Trophoblast cell (in vitro differentiated cells and primary cell): ENCODE data around the gene MCOLN2.

Experiments used
- DNase-seq, 2 donors: peaks; one replicate each; pipeline ENCODE4 v3.0.0-alpha.2; 2016
- H2AFZ ChIP-seq: 2 replicates; pipeline ENCODE4 v1.6.1; 2013; ENCODE audit warnings: low read length, moderate library complexity, mild to moderate bottlenecking; ENCODE audit not compliant: insufficient read depth, poor library complexity
- H2AK5ac ChIP-seq: 2 replicates; pipeline ENCODE4 v1.6.1; 2013; ENCODE audit warnings: mild to moderate bottlenecking, low read length
- H2BK120ac ChIP-seq: 2 replicates; pipeline ENCODE4 v1.6.1; 2013; ENCODE audit warnings: low read length, mild to moderate bottlenecking, moderate library complexity; ENCODE audit not compliant: insufficient read depth, poor library complexity
- H2BK12ac ChIP-seq: 2 replicates; pipeline ENCODE4 v1.6.1; 2013; ENCODE audit warnings: mild to moderate bottlenecking, low read length, moderate library complexity
- H2BK5ac ChIP-seq: 2 replicates; pipeline ENCODE4 v1.6.1; 2013; ENCODE audit warnings: low read length, low read depth, moderate library complexity, mild to moderate bottlenecking; ENCODE audit not compliant: poor library complexity
- H3K14ac ChIP-seq: 2 replicates; pipeline ENCODE4 v1.6.1; 2013; ENCODE audit warnings: mild to moderate bottlenecking, low read length
- H3K18ac ChIP-seq: 2 replicates; pipeline ENCODE4 v1.6.1; 2013; ENCODE audit warnings: mild to moderate bottlenecking, low read length
- H3K23ac ChIP-seq: 2 replicates; pipeline ENCODE4 v1.6.1; 2013; ENCODE audit warnings: low read length
- H3K27ac ChIP-seq: 2 replicates; pipeline ENCODE4 v1.5.1; 2013; ENCODE audit warnings: low read depth, mild to moderate bottlenecking, inconsistent platforms, low read length, moderate library complexity
- H3K27me3 ChIP-seq: 2 replicates; pipeline ENCODE4 v1.6.1; 2013; ENCODE audit warnings: inconsistent platforms, mild to moderate bottlenecking, low read length, moderate library complexity; ENCODE audit not compliant: insufficient read depth
- H3K36me3 ChIP-seq, 2 experiments: 1 replicate in 1 of 2; 2 replicates in 1 of 2; pipeline ENCODE4 v1.6.1; 2013; ENCODE audit warnings: low read length in 2 of 2, mild to moderate bottlenecking in 2 of 2, moderate library complexity in 1 of 2; ENCODE audit not compliant: insufficient read depth in 2 of 2, control insufficient read depth in 1 of 2
- H3K4ac ChIP-seq: 2 replicates; pipeline ENCODE4 v1.6.1; 2013; ENCODE audit warnings: low read depth, mild to moderate bottlenecking, low read length, moderate library complexity
- H3K4me1 ChIP-seq, 2 experiments: 1 replicate in 1 of 2; 2 replicates in 1 of 2; pipeline ENCODE4 v1.6.1; 2013; ENCODE audit warnings: low read length in 2 of 2, mild to moderate bottlenecking in 2 of 2, moderate library complexity in 1 of 2; ENCODE audit not compliant: insufficient read depth in 2 of 2, control insufficient read depth in 1 of 2
- H3K4me2 ChIP-seq: 2 replicates; pipeline ENCODE4 v1.6.1; 2013; ENCODE audit warnings: inconsistent platforms, mild to moderate bottlenecking, low read length, moderate library complexity
- H3K4me3 ChIP-seq: 2 replicates; pipeline ENCODE4 v1.5.1; 2013; ENCODE audit warnings: mild to moderate bottlenecking, low read depth, low read length, inconsistent platforms
- H3K79me1 ChIP-seq: one replicate; pipeline ENCODE4 v1.6.1; 2013; ENCODE audit warnings: low read length
- H3K79me2 ChIP-seq: 2 replicates; pipeline ENCODE4 v1.6.1; 2013; ENCODE audit warnings: low read length, mild to moderate bottlenecking; ENCODE audit not compliant: control insufficient read depth, insufficient read depth, poor library complexity
- H3K9ac ChIP-seq: 2 replicates; pipeline ENCODE4 v1.6.1; 2013; ENCODE audit warnings: mild to moderate bottlenecking, low read length
- H3K9me3 ChIP-seq: 2 replicates; pipeline ENCODE4 v1.6.1; 2013; ENCODE audit warnings: low read depth, mild to moderate bottlenecking, control low read depth, inconsistent platforms, low read length; ENCODE audit not compliant: insufficient read depth
- H4K12ac ChIP-seq: 2 replicates; pipeline ENCODE4 v1.6.1; 2013; ENCODE audit warnings: low read depth, mild to moderate bottlenecking, low read length, moderate library complexity
- H4K8ac ChIP-seq: 2 replicates; pipeline ENCODE4 v1.6.1; 2013; ENCODE audit warnings: low read depth, mild to moderate bottlenecking, low read length, moderate library complexity
- H4K91ac ChIP-seq: one replicate; pipeline ENCODE4 v1.6.1; 2013; ENCODE audit warnings: low read depth, mild to moderate bottlenecking, low read length, moderate library complexity
- WGBS: extraction: QIAGEN DNeasy Blood & Tissue Kit; methylation state at CpG from one replicate; pipeline ENCODE4 v1.1.7; 2013; ENCODE audit warnings: missing lambda C conversion rate; ENCODE audit not compliant: insufficient read length, insufficient coverage; ENCODE audit errors: extremely low coverage; 5-methylcytosine and 5-hydroxymethylcytosine counted together

The MCOLN2 gene

GRCh38 chr1:84890566-84890965, 106.3 kb downstream of the MCOLN2 start:
- Histone ChIP-seq H3K18ac (no peak overlapping the region), H3K4me2 (no peak overlapping the region), H2BK12ac (no peak overlapping the region), H3K14ac (no peak overlapping the region), H2BK120ac (no peak overlapping the region), H3K23ac (no peak overlapping the region), H3K4ac (no peak overlapping the region), H4K91ac (no peak overlapping the region), H2AK5ac (no peak overlapping the region), H4K8ac (no peak overlapping the region), H3K79me2 (no peaks in the 10 kb centered on the region), H3K27ac (no peak overlapping the region), H3K4me3 (no peak overlapping the region), H2AFZ (no peak overlapping the region), H3K9me3 (peaks cover 2% of the 10 kb centered on the region), H3K27me3 (peaks cover 26% of the 10 kb centered on the region), H3K36me3 (no peaks in the 10 kb centered on the region), H2BK5ac (no peak overlapping the region), H3K9ac (no peak overlapping the region), H4K12ac (no peak overlapping the region), H3K4me1 (peaks cover 0 to 2% of the 10 kb centered on the region in 2 experiments), H3K79me1 (no peaks in the 10 kb centered on the region)
- no peak for DNase-seq
- no CpG with 5 or more reads among the region's 2 CpGs for WGBS

DNA sequence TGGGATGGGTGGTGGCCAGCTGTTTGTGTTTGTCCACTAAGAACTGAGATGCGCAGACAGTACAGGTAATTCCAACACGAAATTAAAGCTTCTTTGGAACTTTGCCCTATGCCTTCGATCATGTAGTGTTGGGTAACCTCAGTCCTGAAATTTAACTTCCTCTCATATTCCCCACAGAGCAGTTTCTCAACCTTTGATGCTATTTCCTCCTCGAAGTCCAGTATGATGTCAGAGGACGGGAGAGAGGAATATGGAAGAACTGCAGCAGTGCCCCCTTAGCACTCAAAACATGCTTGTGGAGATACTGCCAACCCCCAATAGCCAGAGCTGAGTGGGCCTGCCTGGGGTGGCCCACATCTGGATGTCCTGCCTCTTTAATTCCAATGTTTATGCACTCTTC, 107.5 kb downstream of the MCOLN2 start:
- Histone ChIP-seq H3K4me1 (peaks cover 0 to 2% of the 10 kb centered on the region in 2 experiments), H2BK12ac (no peak overlapping the region), H3K18ac (no peak overlapping the region), H2BK5ac (no peak overlapping the region), H4K8ac (no peak overlapping the region), H2BK120ac (no peak overlapping the region), H3K79me1 (no peaks in the 10 kb centered on the region), H3K4me3 (no peak overlapping the region), H4K12ac (no peak overlapping the region), H3K9ac (no peak overlapping the region), H3K36me3 (no peaks in the 10 kb centered on the region), H3K4me2 (no peak overlapping the region), H3K4ac (no peak overlapping the region), H3K14ac (no peak overlapping the region), H2AK5ac (no peak overlapping the region), H3K27ac (no peak overlapping the region), H4K91ac (no peak overlapping the region), H3K23ac (no peak overlapping the region), H3K27me3 (peaks cover 26% of the 10 kb centered on the region), H2AFZ (no peak overlapping the region), H3K9me3 (peaks cover 2% of the 10 kb centered on the region), H3K79me2 (no peaks in the 10 kb centered on the region)
- WGBS: no CpG with 5 or more reads among the region's 5 CpGs
- no peak for DNase-seq

DNA sequence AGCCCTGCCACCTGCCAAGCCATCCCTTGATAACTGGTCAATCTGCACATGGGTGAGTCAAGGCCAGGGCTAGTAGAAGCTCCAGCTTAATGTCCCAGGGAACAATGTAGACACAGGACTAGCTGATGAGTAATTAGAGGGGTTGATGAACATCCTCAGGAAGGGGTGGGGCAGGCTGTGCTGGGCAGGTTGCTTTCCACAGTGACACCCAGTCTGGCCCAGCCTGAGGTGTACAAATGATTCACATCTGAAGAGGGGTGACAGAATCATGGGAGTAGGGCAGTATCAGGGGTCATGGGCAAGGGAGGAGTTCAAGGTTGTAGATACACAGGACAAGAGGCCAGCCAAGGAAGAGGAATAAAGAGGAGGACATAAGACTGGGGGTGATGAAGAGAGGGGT, 108.2 kb downstream of the MCOLN2 start:
- no peak overlapping the region for H3K9ac ChIP-seq
- no peak overlapping the region for H3K27ac ChIP-seq
- H3K4me2 ChIP-seq: no peak overlapping the region
- H2BK120ac ChIP-seq: no peak overlapping the region
- peaks cover 0 to 2% of the 10 kb centered on the region in 2 experiments for H3K4me1 ChIP-seq
- H3K23ac ChIP-seq: no peak overlapping the region
- peaks cover 2% of the 10 kb centered on the region for H3K9me3 ChIP-seq
- no peaks in the 10 kb centered on the region for H3K36me3 ChIP-seq
- no peak overlapping the region for H2AFZ ChIP-seq
- no peak overlapping the region for H3K4me3 ChIP-seq
- no peak overlapping the region for H3K14ac ChIP-seq
- H2BK12ac ChIP-seq: no peak overlapping the region
- H4K91ac ChIP-seq: no peak overlapping the region
- H4K8ac ChIP-seq: no peak overlapping the region
- H3K79me1 ChIP-seq: no peaks in the 10 kb centered on the region
- peaks cover 20% of the 10 kb centered on the region for H3K27me3 ChIP-seq
- no peak overlapping the region for H3K4ac ChIP-seq
- no peak overlapping the region for H2BK5ac ChIP-seq
- DNase-seq: no peak
- H3K79me2 ChIP-seq: no peaks in the 10 kb centered on the region
- no peak overlapping the region for H2AK5ac ChIP-seq
- no peak overlapping the region for H3K18ac ChIP-seq
- no peak overlapping the region for H4K12ac ChIP-seq

- no peaks in the 10 kb centered on the region for H3K36me3 ChIP-seq
- H2BK120ac ChIP-seq: no peak overlapping the region
- H4K8ac ChIP-seq: no peak overlapping the region
- no peaks in the 10 kb centered on the region for H3K79me1 ChIP-seq
- peaks cover 0 to 4% of the 10 kb centered on the region in 2 experiments for H3K4me1 ChIP-seq
- H3K18ac ChIP-seq: no peak overlapping the region
- H3K4me3 ChIP-seq: no peak overlapping the region
- no peak overlapping the region for H2AFZ ChIP-seq
- DNase-seq: peak in 1 of 2 donors; percentile 44
- H3K23ac ChIP-seq: no peak overlapping the region
- H3K27me3 ChIP-seq: peaks cover 8% of the 10 kb centered on the region
- no peak overlapping the region for H4K12ac ChIP-seq
- H3K79me2 ChIP-seq: no peaks in the 10 kb centered on the region
- no CpG with 5 or more reads among the region's 4 CpGs for WGBS
- no peak overlapping the region for H2AK5ac ChIP-seq
- H3K9ac ChIP-seq: no peak overlapping the region
- no peak overlapping the region for H3K27ac ChIP-seq
- no peak overlapping the region for H3K4ac ChIP-seq
- no peaks in the 10 kb centered on the region for H3K9me3 ChIP-seq
- H3K14ac ChIP-seq: no peak overlapping the region
- no peak overlapping the region for H2BK5ac ChIP-seq
- H3K4me2 ChIP-seq: no peak overlapping the region
- no peak overlapping the region for H2BK12ac ChIP-seq
- H4K91ac ChIP-seq: no peak overlapping the region
These were observed 109.5 kb downstream of the MCOLN2 start for GRCh38 chr1:84887261-84887934.
